Neuronal stem cell (in vitro differentiated cells): ENCODE data around the gene XPO6.

Source experiments
- DNase-seq: peaks from one replicate; pipeline ENCODE4 v3.0.0-alpha.2; 2013; ENCODE audit warnings: low spot score
- H2AFZ ChIP-seq: one replicate; pipeline ENCODE4 v1.6.1; 2013; ENCODE audit warnings: mild to moderate bottlenecking, low read length, inconsistent platforms
- H2AK5ac ChIP-seq: 2 replicates; pipeline ENCODE4 v1.6.1; 2013; ENCODE audit warnings: low read depth, mild to moderate bottlenecking, inconsistent platforms, low read length, moderate library complexity, mixed read lengths
- H2BK120ac ChIP-seq: 2 replicates; pipeline ENCODE4 v1.6.1; 2013; ENCODE audit warnings: low read depth, mild to moderate bottlenecking, inconsistent platforms, low read length, moderate library complexity, mixed read lengths
- H2BK12ac ChIP-seq: one replicate; pipeline ENCODE4 v1.6.1; 2013; ENCODE audit warnings: low read length, inconsistent platforms
- H2BK15ac ChIP-seq: 2 replicates; pipeline ENCODE4 v1.6.1; 2013; ENCODE audit warnings: mild to moderate bottlenecking, low read length, inconsistent platforms, mixed read lengths
- H2BK5ac ChIP-seq: one replicate; pipeline ENCODE4 v1.6.1; 2013; ENCODE audit warnings: inconsistent platforms, mild to moderate bottlenecking, low read length, moderate library complexity
- H3K14ac ChIP-seq: one replicate; pipeline ENCODE4 v1.6.1; 2013; ENCODE audit warnings: low read length, inconsistent platforms
- H3K18ac ChIP-seq: 2 replicates; pipeline ENCODE4 v1.6.1; 2013; ENCODE audit warnings: low read length, inconsistent platforms
- H3K23ac ChIP-seq: 2 replicates; pipeline ENCODE4 v1.6.1; 2013; ENCODE audit warnings: low read depth, mild to moderate bottlenecking, mixed read lengths, low read length, inconsistent platforms; ENCODE audit not compliant: poor library complexity
- H3K27ac ChIP-seq: replicated peaks from 3 replicates; pipeline ENCODE4 v1.5.1; 2013; ENCODE audit warnings: low read length, inconsistent platforms
- H3K27me3 ChIP-seq, 3 experiments: 2 replicates each; pipeline ENCODE4 v1.6.1; 2013; ENCODE audit warnings: low read length in 3 of 3, mild to moderate bottlenecking in 2 of 3, inconsistent platforms in 1 of 3, low read depth in 1 of 3, mixed read lengths in 1 of 3, moderate library complexity in 1 of 3; ENCODE audit not compliant: control insufficient read depth in 3 of 3, insufficient read depth in 3 of 3
- H3K36me3 ChIP-seq, 2 donors: replicated peaks in 1 of 2; 2 replicates each; pipeline ENCODE4 v1.6.1; 2013; ENCODE audit warnings: low read length in 2 of 2; ENCODE audit not compliant: control insufficient read depth in 2 of 2, insufficient read depth in 2 of 2
- H3K4ac ChIP-seq: 2 replicates; pipeline ENCODE4 v1.6.1; 2013; ENCODE audit warnings: inconsistent platforms, mild to moderate bottlenecking, low read length, moderate library complexity
- H3K4me1 ChIP-seq, 2 donors: 1 replicate in 1 of 2; 2 replicates in 1 of 2; pipeline ENCODE4 v1.6.1; 2013; ENCODE audit warnings: low read length in 2 of 2, low read depth in 1 of 2; ENCODE audit not compliant: control insufficient read depth in 2 of 2, insufficient read depth in 1 of 2
- H3K4me2 ChIP-seq: one replicate; pipeline ENCODE4 v1.6.1; 2013; ENCODE audit warnings: mild to moderate bottlenecking, low read length, inconsistent platforms; ENCODE audit not compliant: insufficient read depth, poor library complexity, severe bottlenecking
- H3K4me3 ChIP-seq, 2 donors: 2 replicates each; pipeline ENCODE4 v1.5.1; 2013; ENCODE audit warnings: low read length in 2 of 2, mild to moderate bottlenecking in 2 of 2, inconsistent platforms in 1 of 2, moderate library complexity in 1 of 2
- H3K79me1 ChIP-seq: one replicate; pipeline ENCODE4 v1.6.1; 2013; ENCODE audit warnings: low read depth, mild to moderate bottlenecking, inconsistent platforms, low read length, moderate library complexity
- H3K9ac ChIP-seq: one replicate; pipeline ENCODE4 v1.6.1; 2013; ENCODE audit warnings: mild to moderate bottlenecking, low read depth, low read length, inconsistent platforms; ENCODE audit not compliant: poor library complexity
- H3K9me3 ChIP-seq, 2 donors: replicated peaks in 1 of 2; 2 replicates each; pipeline versions ENCODE3 to v1.6.1; 2013; ENCODE audit warnings: low read length in 2 of 2, mild to moderate bottlenecking in 2 of 2, inconsistent platforms in 1 of 2, low read depth in 1 of 2, mixed read lengths in 1 of 2, moderate library complexity in 1 of 2; ENCODE audit not compliant: control insufficient read depth in 2 of 2, insufficient read depth in 1 of 2
- H4K8ac ChIP-seq: one replicate; pipeline ENCODE4 v1.6.1; 2013; ENCODE audit warnings: low read depth, mild to moderate bottlenecking, inconsistent platforms, low read length, moderate library complexity
- H4K91ac ChIP-seq: one replicate; pipeline ENCODE4 v1.6.1; 2013; ENCODE audit warnings: low read length, low read depth, mild to moderate bottlenecking, inconsistent platforms; ENCODE audit not compliant: poor library complexity
- WGBS, 2 donors: extraction: QIAGEN DNeasy Blood & Tissue Kit; methylation state at CpG; one replicate each; pipeline ENCODE4 v1.1.7; 2013; ENCODE audit warnings: missing lambda C conversion rate in 2 of 2, mixed read lengths in 1 of 2; ENCODE audit not compliant: insufficient read length in 2 of 2, insufficient replicate concordance in 1 of 2; ENCODE audit errors: extremely low coverage in 2 of 2; 5-methylcytosine and 5-hydroxymethylcytosine counted together

The XPO6 gene

GRCh38 chr16:28165598-28165997, 46.2 kb downstream of the XPO6 start:
- no peak overlapping the region for H2BK120ac ChIP-seq
- H2AK5ac ChIP-seq = no peak overlapping the region
- H3K9me3 ChIP-seq = no peaks in the 10 kb centered on the region
- H3K4me1 ChIP-seq = no peaks in the 10 kb centered on the region
- peaks cover 19 to 94% of the 10 kb centered on the region in 2 donors for H3K36me3 ChIP-seq
- H3K9ac ChIP-seq = no peak overlapping the region
- no peak overlapping the region for H2BK5ac ChIP-seq
- no peak overlapping the region for H2BK15ac ChIP-seq
- no CpG with 5 or more reads among the region's 1 CpG for WGBS, 2 donors
- no peak overlapping the region for H3K4me2 ChIP-seq
- no peaks in the 10 kb centered on the region for H3K27me3 ChIP-seq
- H3K23ac ChIP-seq = no peak overlapping the region
- no peak overlapping the region for H3K4me3 ChIP-seq
- H3K79me1 ChIP-seq = no peaks in the 10 kb centered on the region
- no peak overlapping the region for H2AFZ ChIP-seq
- no peak overlapping the region for H4K8ac ChIP-seq
- no peak overlapping the region for H3K14ac ChIP-seq
- no peak for DNase-seq
- H3K27ac ChIP-seq = no peak overlapping the region
- H4K91ac ChIP-seq = no peak overlapping the region
- H3K4ac ChIP-seq = no peak overlapping the region
- no peak overlapping the region for H3K18ac ChIP-seq
- H2BK12ac ChIP-seq = no peak overlapping the region

GRCh38 chr16:28164140-28164539, 47.6 kb downstream of the XPO6 start:
- no peak overlapping the region for H3K18ac ChIP-seq
- H2BK12ac ChIP-seq = no peak overlapping the region
- H3K4me3 ChIP-seq = no peak overlapping the region
- no peak overlapping the region for H3K9ac ChIP-seq
- peaks cover 15 to 84% of the 10 kb centered on the region in 2 donors for H3K36me3 ChIP-seq
- H2BK15ac ChIP-seq = no peak overlapping the region
- H3K27ac ChIP-seq = no peak overlapping the region
- H3K4ac ChIP-seq = no peak overlapping the region
- H2AFZ ChIP-seq = no peak overlapping the region
- WGBS, 2 donors = no CpG with 5 or more reads among the region's 2 CpGs
- no peak overlapping the region for H3K14ac ChIP-seq
- H2AK5ac ChIP-seq = no peak overlapping the region
- no peaks in the 10 kb centered on the region for H3K4me1 ChIP-seq
- no peaks in the 10 kb centered on the region for H3K27me3 ChIP-seq
- no peak overlapping the region for H3K23ac ChIP-seq
- H2BK120ac ChIP-seq = no peak overlapping the region
- no peak overlapping the region for H2BK5ac ChIP-seq
- no peak overlapping the region for H3K4me2 ChIP-seq
- no peaks in the 10 kb centered on the region for H3K79me1 ChIP-seq
- no peak overlapping the region for H4K91ac ChIP-seq
- no peaks in the 10 kb centered on the region for H3K9me3 ChIP-seq
- DNase-seq = no peak
- H4K8ac ChIP-seq = no peak overlapping the region

- Histone ChIP-seq H3K4me3 (no peak overlapping the region), H2BK120ac (no peak overlapping the region), H3K79me1 (no peaks in the 10 kb centered on the region), H2AK5ac (no peak overlapping the region), H4K8ac (no peak overlapping the region), H3K4ac (no peak overlapping the region), H3K4me1 (no peaks in the 10 kb centered on the region), H3K9ac (no peak overlapping the region), H2AFZ (no peak overlapping the region), H3K4me2 (no peak overlapping the region), H3K9me3 (no peaks in the 10 kb centered on the region), H2BK15ac (no peak overlapping the region), H2BK5ac (no peak overlapping the region), H4K91ac (no peak overlapping the region), H3K27me3 (no peaks in the 10 kb centered on the region), H3K18ac (no peak overlapping the region), H3K27ac (no peak overlapping the region), H3K23ac (no peak overlapping the region), H2BK12ac (no peak overlapping the region), H3K36me3 (peaks cover 13 to 81% of the 10 kb centered on the region in 2 donors), H3K14ac (no peak overlapping the region)
- DNase-seq = no peak
- no CpG with 5 or more reads among the region's 4 CpGs for WGBS, 2 donors
Observed at GRCh38 chr16:28163699-28164098, 48.1 kb downstream of the XPO6 start.

- Histone ChIP-seq H2AFZ (no peak overlapping the region), H2BK5ac (no peak overlapping the region), H3K4me1 (no peaks in the 10 kb centered on the region), H2BK12ac (no peak overlapping the region), H3K9ac (no peak overlapping the region), H2BK120ac (no peak overlapping the region), H3K4me2 (no peak overlapping the region), H3K18ac (no peak overlapping the region), H3K79me1 (no peaks in the 10 kb centered on the region), H3K9me3 (no peaks in the 10 kb centered on the region), H2AK5ac (no peak overlapping the region), H3K14ac (no peak overlapping the region), H3K4me3 (no peak overlapping the region), H4K8ac (no peak overlapping the region), H3K27ac (no peak overlapping the region), H3K27me3 (no peaks in the 10 kb centered on the region), H3K36me3 (peaks cover 15 to 81% of the 10 kb centered on the region in 2 donors), H4K91ac (no peak overlapping the region), H3K23ac (no peak overlapping the region), H3K4ac (no peak overlapping the region), H2BK15ac (no peak overlapping the region)
- WGBS, 2 donors = no CpG with 5 or more reads among the region's 6 CpGs
- no peak for DNase-seq
Observed at GRCh38 chr16:28162326-28162877, 49.4 kb downstream of the XPO6 start.
